Measurements from ENCODE around the gene PCNT.

PCNT gene

GRCh38 chr21:46344219-46344915 is 20.4 kb downstream of the PCNT start:
- no peak for DNase-seq

GRCh38 chr21:46345861-46346260 is 21.9 kb downstream of the PCNT start:
- no peak for DNase-seq

GRCh38 chr21:46346296-46347202 is 22.6 kb downstream of the PCNT start:
- no peak for DNase-seq

GRCh38 chr21:46347203-46347550 is 23.2 kb downstream of the PCNT start:
- no peak for DNase-seq

- DNase-seq, result no peak
Measured at GRCh38 chr21:46347791-46348381, 23.9 kb downstream of the PCNT start.

GRCh38 chr21:46349134-46349760 is 25.3 kb downstream of the PCNT start:
- no peak for DNase-seq

- no peak for DNase-seq
Measured at GRCh38 chr21:46350571-46350970, 26.6 kb downstream of the PCNT start.

- no peak for DNase-seq
Measured at GRCh38 chr21:46350981-46351380, 27.0 kb downstream of the PCNT start.

- DNase-seq, result no peak
Measured at GRCh38 chr21:46351476-46352163, 27.7 kb downstream of the PCNT start.

- DNase-seq, result no peak
Measured at GRCh38 chr21:46352164-46352515, 28.2 kb downstream of the PCNT start.

GRCh38 chr21:46352913-46353312 is 29.0 kb downstream of the PCNT start:
- DNase-seq, result no peak

- DNase-seq, result no peak
Measured at GRCh38 chr21:46354046-46354445, 30.1 kb downstream of the PCNT start.

GRCh38 chr21:46354518-46354917 is 30.6 kb downstream of the PCNT start:
- no peak for DNase-seq

- no peak for DNase-seq
Measured at GRCh38 chr21:46355161-46356004, 31.4 kb downstream of the PCNT start.

GRCh38 chr21:46356005-46356338 is 32.0 kb downstream of the PCNT start:
- DNase-seq, result no peak

GRCh38 chr21:46356494-46357334 is 32.8 kb downstream of the PCNT start:
- no peak for DNase-seq

- no peak for DNase-seq
Measured at GRCh38 chr21:46357335-46357604, 33.3 kb downstream of the PCNT start.

- no peak for DNase-seq
Measured at GRCh38 chr21:46357684-46358425, 33.9 kb downstream of the PCNT start.

GRCh38 chr21:46361176-46361575 is 37.2 kb downstream of the PCNT start:
- DNase-seq, result no peak

GRCh38 chr21:46361935-46362334 is 38.0 kb downstream of the PCNT start:
- DNase-seq, result no peak

- no peak for DNase-seq
Measured at GRCh38 chr21:46362946-46363345, 39.0 kb downstream of the PCNT start.

Measured in activated naive CD4-positive, alpha-beta T cell (primary cell).